Measurements from ENCODE around the gene ACAD11. TPM values are rescaled to one million over a fixed set of nuclear protein-coding genes. Genes with fewer than 3 reads are reported as not detected.
"Not testable (repeated sequence)": the region's sequence is repeated elsewhere in the genome, so short reads cannot be mapped to it uniquely, and the experiment has no call there.

The ACAD11 gene
- total RNA-seq, 1 experiment from 2014 or later = 12.6 TPM

- CTCF ChIA-PET = no interaction called here
- RAD21 ChIA-PET (ENCODE audit: low non-redundant PET in 1 of 2, low total read pairs in 2 of 2, uncharacterized antibody in 2 of 2, unreplicated experiment in 2 of 2) = no interaction called here
- POLR2A ChIA-PET = no interaction called here
- H3K9me2 ChIP-seq (ENCODE audit: insufficient read depth) = no peaks in the 10 kb centered on the region
- H2AFZ ChIP-seq (ENCODE audit: low read depth, low read length, poor library complexity, severe bottlenecking) = no peak overlapping the region
- H3K79me2 ChIP-seq (ENCODE audit: insufficient read depth, low read length) = no peaks in the 10 kb centered on the region
- H4K20me1 ChIP-seq (ENCODE audit: insufficient read depth) = no peaks in the 10 kb centered on the region
- no peaks in the 10 kb centered on the region for H3K36me3 ChIP-seq (ENCODE audit: control insufficient read depth in 1 of 2, insufficient read depth in 2 of 2, low read length in 2 of 2)
- no peak for ATAC-seq
- H3K4me3 ChIP-seq (replicated peaks in 1 of 2; ENCODE audit: low read depth in 1 of 2, low read length in 2 of 2) = no peak overlapping the region
- H3K9me3 ChIP-seq (ENCODE audit: control insufficient read depth in 1 of 2, insufficient read depth in 1 of 2, low read depth in 1 of 2, low read length in 2 of 2) = no peaks in the 10 kb centered on the region
- no peak overlapping the region for H3K4me2 ChIP-seq (ENCODE audit: low read length)
- H3K27me3 ChIP-seq (ENCODE audit: insufficient read depth, low read length) = no peaks in the 10 kb centered on the region
- TF ChIP-seq EZH2 (IDR thresholded peaks at IDR 0.05) = no peak
- TF ChIP-seq REST (IDR thresholded peaks at IDR 0.05; ENCODE audit: low read depth) = no peak
- TF ChIP-seq ZFX (IDR thresholded peaks at IDR 0.05) = no peak
- no peak for TF ChIP-seq SIN3A (IDR thresholded peaks at IDR 0.05; ENCODE audit: low read depth)
- no peak for TF ChIP-seq CTCF (IDR thresholded peaks at IDR 0.05 in 2 of 3, conservative IDR thresholded peaks at IDR 0.05 in 1 of 3; ENCODE audit: borderline replicate concordance in 1 of 3, insufficient read depth in 1 of 3, low read depth in 2 of 3, low read length in 2 of 3)
- no peak for TF ChIP-seq ATF3 (IDR thresholded peaks at IDR 0.05)
- TF ChIP-seq RAD21 (IDR thresholded peaks at IDR 0.05; ENCODE audit: low read depth) = no peak
- no peak overlapping the region for H3K9ac ChIP-seq (ENCODE audit: low read length)
- no peaks in the 10 kb centered on the region for H3K4me1 ChIP-seq (ENCODE audit: control insufficient read depth in 1 of 2, insufficient read depth in 2 of 2, low read length in 2 of 2)
- no peak for DNase-seq (ENCODE audit: low read depth, low spot score)
- no TSS peak for BruUV-seq (replicated peaks)
- intact Hi-C loops (cut with micrococcal nuclease) = no loop called here
- no peak overlapping the region for H3K27ac ChIP-seq (ENCODE audit: low read depth, low read length)
Observed at GRCh38 chr3:132605374-132605792, 54.2 kb downstream of the ACAD11 start.

GRCh38 chr3:132600614-132601013 lies 59.0 kb downstream of the ACAD11 start:
- H3K4me3 ChIP-seq (replicated peaks in 1 of 2; ENCODE audit: low read depth in 1 of 2, low read length in 2 of 2); RAD21 ChIA-PET (ENCODE audit: low non-redundant PET in 1 of 2, low total read pairs in 2 of 2, uncharacterized antibody in 2 of 2, unreplicated experiment in 2 of 2); H3K79me2 ChIP-seq (ENCODE audit: insufficient read depth, low read length); BruUV-seq (replicated peaks); intact Hi-C loops (cut with micrococcal nuclease); H3K36me3 ChIP-seq (ENCODE audit: control insufficient read depth in 1 of 2, insufficient read depth in 2 of 2, low read length in 2 of 2); H3K4me1 ChIP-seq (ENCODE audit: control insufficient read depth in 1 of 2, insufficient read depth in 2 of 2, low read length in 2 of 2); H3K27ac ChIP-seq (ENCODE audit: low read depth, low read length); H3K9ac ChIP-seq (ENCODE audit: low read length); DNase-seq (ENCODE audit: low read depth, low spot score); H3K9me3 ChIP-seq (ENCODE audit: control insufficient read depth in 1 of 2, insufficient read depth in 1 of 2, low read depth in 1 of 2, low read length in 2 of 2); H3K4me2 ChIP-seq (ENCODE audit: low read length); H4K20me1 ChIP-seq (ENCODE audit: insufficient read depth); CTCF ChIA-PET; H3K27me3 ChIP-seq (ENCODE audit: insufficient read depth, low read length); POLR2A ChIA-PET; H3K9me2 ChIP-seq (ENCODE audit: insufficient read depth); ATAC-seq; H2AFZ ChIP-seq (ENCODE audit: low read depth, low read length, poor library complexity, severe bottlenecking): not testable (repeated sequence)

All from HCT116 (cell line).